Activated B cell treated with CpG ODN at 0.5 μM for 24 hours (primary cell): ENCODE results near the gene CCT5. TPM values are rescaled to one million over a fixed set of nuclear protein-coding genes. Genes with fewer than 3 reads are reported as not detected.

ENCODE experiments used
- ATAC-seq: fragments of 200-7000 bp; cut with Tn5 transposase; one replicate; pipeline ENCODE4 v1.10.0; 2021; ENCODE audit warnings: low read depth, mild to moderate bottlenecking, moderate library complexity
- CTCF ChIA-PET: fragments of 350-600 bp; sonication (Branson Sonifier 250); formaldehyde crosslinking; loops from one replicate; lab custom pipeline; 2021; ENCODE audit warnings: antibody characterized with exemption; lab: Charles Lee
- POLR2A ChIA-PET: fragments of 350-600 bp; sonication (Branson Sonifier 250); formaldehyde crosslinking; loops from one replicate; lab custom pipeline; 2021; ENCODE audit warnings: antibody characterized with exemption; lab: Charles Lee
- DNase-seq: peaks from one replicate; pipeline ENCODE4 v3.0.0; 2022
- H3K27ac Mint-ChIP-seq: one replicate; pipeline ENCODE4 v1.8.0; 2020; ENCODE audit warnings: mixed read lengths
- H3K27me3 Mint-ChIP-seq: one replicate; pipeline ENCODE4 v1.8.0; 2021; ENCODE audit warnings: mixed read lengths
- H3K36me3 Mint-ChIP-seq: one replicate; pipeline ENCODE4 v1.8.0; 2021; ENCODE audit warnings: low read depth, mixed read lengths
- H3K4me1 Mint-ChIP-seq: one replicate; pipeline ENCODE4 v1.8.0; 2021; ENCODE audit warnings: mixed read lengths
- H3K4me3 Mint-ChIP-seq: one replicate; pipeline ENCODE4 v1.8.0; 2020; ENCODE audit warnings: mild to moderate bottlenecking, mixed read lengths
- H3K9me3 Mint-ChIP-seq: one replicate; pipeline ENCODE4 v1.8.0; 2020; ENCODE audit warnings: mixed read lengths
- CTCF ChIP-seq: fragments of 200-600 bp; IDR thresholded peaks from one replicate; pipeline ENCODE4 v1.8.0; 2022; ENCODE audit warnings: antibody characterized with exemption, mild to moderate bottlenecking
- intact Hi-C: fragments of 100-400 bp; cut with micrococcal nuclease; formaldehyde crosslinking; loops from one replicate; pipeline ENCODE4 v1.15.1; 2024
- total RNA-seq: library from RNA; stranded (reverse); gene quantifications from 2 replicates; pipeline ENCODE4 v1.2.3, GENCODE V29; 2022

Gene CCT5
- total RNA-seq, 1 donor from 2014 or later: 203 TPM

GRCh38 chr5:10286862-10287227 lies 36.8 kb downstream of the CCT5 start:
- ChIA-PET CTCF (interaction anchor here (1.1 kb wide), 1 partner anchor 136 kb away, joined by 3 read pairs; no protein-coding TSS in a partner anchor), POLR2A (no interaction called here)
- no peak overlapping the region for H3K4me3 Mint-ChIP-seq

GRCh38 chr5:10288592-10289219 lies 38.6 kb downstream of the CCT5 start:
- Mint-ChIP-seq H3K27ac (no peak overlapping the region), H3K36me3 (no peaks in the 10 kb centered on the region), H3K27me3 (peaks cover 10% of the 10 kb centered on the region), H3K4me1 (peaks cover 12% of the 10 kb centered on the region), H3K9me3 (no peaks in the 10 kb centered on the region), H3K4me3 (no peak overlapping the region)
- ChIA-PET POLR2A (no interaction called here), CTCF (no interaction called here)
- no peak for DNase-seq
- intact Hi-C loops: no loop called here
- ATAC-seq: peak; percentile 10
- no peak for TF ChIP-seq CTCF

More at GRCh38 chr5:10286862-10287227, 36.8 kb downstream of the CCT5 start:
- Mint-ChIP-seq H3K4me1 (peaks cover 13% of the 10 kb centered on the region), H3K27ac (no peak overlapping the region), H3K36me3 (no peaks in the 10 kb centered on the region), H3K9me3 (no peaks in the 10 kb centered on the region), H3K27me3 (peaks cover 10% of the 10 kb centered on the region)
- DNase-seq: no peak
- TF ChIP-seq CTCF: no peak
- no peak for ATAC-seq
- intact Hi-C loops: no loop called here

- no peak for TF ChIP-seq CTCF
- Mint-ChIP-seq H3K4me1 (peaks cover 8% of the 10 kb centered on the region), H3K4me3 (no peak overlapping the region), H3K36me3 (no peaks in the 10 kb centered on the region), H3K9me3 (no peaks in the 10 kb centered on the region), H3K27me3 (peaks cover 13% of the 10 kb centered on the region), H3K27ac (no peak overlapping the region)
- no peak for ATAC-seq
- POLR2A ChIA-PET: no interaction called here
- no peak for DNase-seq
- CTCF ChIA-PET: no interaction called here
- intact Hi-C loops: no loop called here
Observed at GRCh38 chr5:10289353-10289752, 39.3 kb downstream of the CCT5 start.

- Mint-ChIP-seq H3K27ac (no peak overlapping the region), H3K36me3 (no peaks in the 10 kb centered on the region), H3K4me3 (no peak overlapping the region), H3K27me3 (peaks cover 13% of the 10 kb centered on the region), H3K4me1 (peaks cover 7% of the 10 kb centered on the region), H3K9me3 (no peaks in the 10 kb centered on the region)
- ChIA-PET CTCF (no interaction called here), POLR2A (no interaction called here)
- no peak for ATAC-seq
- no peak for DNase-seq
- intact Hi-C loops: no loop called here
- no peak for TF ChIP-seq CTCF
Observed at GRCh38 chr5:10289991-10290390, 39.9 kb downstream of the CCT5 start.

DNA sequence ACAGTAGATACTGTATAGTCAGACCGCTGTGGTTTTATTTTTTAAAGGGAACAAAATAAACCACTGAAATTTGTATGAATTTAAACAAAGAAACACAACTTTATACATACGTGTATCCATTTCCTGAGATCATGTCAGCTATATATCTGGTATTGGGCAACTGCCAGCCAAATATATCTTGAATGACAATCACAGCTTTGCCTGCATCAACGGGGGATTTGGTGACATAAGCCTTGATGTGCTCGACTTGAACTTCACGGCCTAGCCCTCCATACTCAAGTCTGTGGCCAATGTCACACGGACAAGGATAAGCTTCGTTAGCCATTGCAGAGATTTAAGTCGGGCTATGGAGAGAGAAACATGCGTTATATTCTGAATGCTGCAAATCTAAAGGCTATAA lies 40.4 kb downstream of the CCT5 start:
- ATAC-seq (no peak), DNase-seq (no peak)
- no peak for TF ChIP-seq CTCF
- Mint-ChIP-seq H3K4me3 (no peak overlapping the region), H3K9me3 (no peaks in the 10 kb centered on the region), H3K36me3 (no peaks in the 10 kb centered on the region), H3K27ac (no peak overlapping the region), H3K4me1 (peaks cover 7% of the 10 kb centered on the region), H3K27me3 (peaks cover 13% of the 10 kb centered on the region)
- ChIA-PET CTCF (no interaction called here), POLR2A (no interaction called here)
- intact Hi-C loops: no loop called here
